GM21381 (cell line): ENCODE measurements around the gene HPCAL1.

ENCODE experiments used
- ATAC-seq: cut with Tn5 transposase; IDR thresholded peaks from one replicate; pipeline ENCODE4 v1.9.1; 2021; ENCODE audit warnings: mild to moderate bottlenecking, moderate library complexity; ENCODE audit not compliant: unreplicated experiment

The HPCAL1 gene

DNA sequence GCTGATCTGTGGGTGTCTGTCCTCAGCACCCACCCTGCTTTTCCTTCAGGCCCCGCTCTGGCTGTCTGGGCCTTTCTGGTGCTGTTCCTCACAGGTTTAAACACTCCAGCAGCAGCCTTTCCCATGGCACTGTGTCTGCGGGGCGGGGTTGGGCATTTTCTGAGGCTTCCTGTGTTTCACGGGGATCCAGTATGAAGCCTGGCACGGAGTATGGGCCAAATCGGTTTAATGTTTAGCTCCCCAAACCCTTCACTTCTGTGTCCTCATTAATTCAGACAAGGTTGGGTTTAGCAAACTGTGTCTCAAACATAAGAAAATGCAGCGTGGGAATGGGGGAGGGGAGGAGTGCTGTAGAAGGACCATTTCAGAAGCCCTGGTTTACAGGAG lies 44.9 kb downstream of the HPCAL1 start:
- ATAC-seq = no peak

DNA sequence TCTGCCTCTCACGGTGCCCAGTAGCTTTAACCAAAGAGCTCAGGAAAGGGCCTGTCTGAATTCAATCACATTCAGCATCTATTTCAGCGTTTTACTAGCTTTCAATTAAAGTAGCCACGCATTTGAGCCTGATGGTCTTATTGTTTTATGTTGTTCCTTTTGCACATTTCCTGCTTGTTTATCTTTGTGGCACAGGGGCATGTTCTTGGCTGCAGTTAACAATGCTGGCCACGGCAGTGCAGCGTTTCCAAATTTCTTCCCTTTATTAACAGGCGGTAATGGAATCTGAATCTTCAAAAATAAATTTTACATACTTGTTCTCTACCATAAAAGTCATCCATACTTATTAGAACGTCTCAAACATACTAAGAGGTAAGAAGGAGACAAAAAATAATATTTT lies 46.2 kb downstream of the HPCAL1 start:
- ATAC-seq = no peak

DNA sequence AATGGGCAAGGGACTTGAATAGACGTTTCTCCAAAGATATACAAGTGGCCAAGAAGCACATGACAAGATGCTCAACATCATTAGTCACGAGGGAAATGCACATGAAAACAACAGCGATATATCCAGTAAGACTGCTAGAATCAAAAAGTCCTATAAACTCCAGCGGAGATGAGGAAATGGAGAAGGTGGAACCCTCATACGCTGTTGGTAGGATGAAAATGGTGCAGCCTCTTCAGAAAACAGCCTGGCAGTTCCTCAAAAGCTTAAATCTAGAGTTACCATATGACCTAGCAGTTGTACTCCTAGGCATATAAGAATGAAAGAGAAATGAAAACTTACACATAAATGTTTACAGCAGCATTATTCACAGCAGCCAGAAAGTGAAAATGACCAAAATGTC lies 48.1 kb downstream of the HPCAL1 start:
- ATAC-seq = no peak

DNA sequence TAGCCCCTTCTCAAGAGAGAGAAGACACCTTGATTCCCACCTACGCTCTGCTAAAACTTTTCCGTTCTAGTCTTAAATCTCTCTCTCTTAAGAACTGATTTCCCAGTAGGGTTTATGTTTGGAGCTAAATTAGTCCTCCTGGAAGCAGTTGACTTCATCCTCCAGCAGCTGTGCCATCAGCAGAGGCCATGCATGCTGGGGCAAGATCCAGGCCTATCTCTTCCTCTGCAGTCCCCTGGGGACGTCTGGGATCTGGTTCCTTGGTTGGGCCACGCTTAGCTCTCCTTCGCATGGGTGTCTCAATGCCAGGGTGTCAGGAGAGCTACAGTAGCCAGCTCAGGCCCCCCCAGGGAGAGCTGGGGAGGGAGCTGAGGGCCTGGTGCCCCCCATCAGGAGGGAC lies 49.7 kb downstream of the HPCAL1 start:
- no peak for ATAC-seq

DNA sequence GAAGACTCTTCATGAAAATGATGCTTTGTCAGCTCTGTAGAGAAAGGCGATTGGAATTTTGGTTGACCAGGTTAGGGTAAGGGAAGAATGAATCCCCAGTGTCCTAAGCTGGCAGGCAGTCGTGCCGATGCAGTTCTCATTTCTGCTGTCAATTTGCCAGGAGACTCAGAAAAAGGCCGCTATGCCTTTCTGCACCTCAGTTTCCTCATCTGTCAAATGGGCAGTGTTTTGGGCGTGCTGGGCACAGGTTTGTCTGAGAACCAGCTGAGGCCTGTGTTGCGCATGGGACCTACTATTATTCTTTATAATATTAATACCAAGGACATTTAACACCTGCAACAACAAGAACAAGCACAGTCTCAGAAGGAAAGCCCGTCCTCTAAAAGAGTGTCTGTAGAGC lies 50.3 kb downstream of the HPCAL1 start:
- no peak for ATAC-seq

DNA sequence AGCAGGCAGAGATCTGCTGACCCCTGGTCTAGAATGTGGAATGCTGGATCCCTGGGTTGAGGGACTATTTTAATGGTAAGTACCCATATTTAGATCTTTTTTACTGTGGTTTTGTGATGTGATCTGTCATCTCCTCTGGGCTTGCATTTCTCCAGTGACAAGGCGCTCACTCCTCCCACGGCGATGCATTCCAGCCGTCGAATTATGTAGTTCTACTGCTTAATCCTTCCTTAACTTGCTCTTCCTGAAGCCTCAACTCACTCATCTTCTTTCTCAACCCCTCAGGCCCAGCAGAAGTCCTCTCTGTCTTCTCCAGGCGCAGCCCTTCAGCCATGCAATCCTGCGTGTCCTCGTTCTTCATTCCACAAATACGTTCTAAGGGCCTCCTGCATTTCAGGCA lies 51.2 kb downstream of the HPCAL1 start:
- ATAC-seq = no peak

DNA sequence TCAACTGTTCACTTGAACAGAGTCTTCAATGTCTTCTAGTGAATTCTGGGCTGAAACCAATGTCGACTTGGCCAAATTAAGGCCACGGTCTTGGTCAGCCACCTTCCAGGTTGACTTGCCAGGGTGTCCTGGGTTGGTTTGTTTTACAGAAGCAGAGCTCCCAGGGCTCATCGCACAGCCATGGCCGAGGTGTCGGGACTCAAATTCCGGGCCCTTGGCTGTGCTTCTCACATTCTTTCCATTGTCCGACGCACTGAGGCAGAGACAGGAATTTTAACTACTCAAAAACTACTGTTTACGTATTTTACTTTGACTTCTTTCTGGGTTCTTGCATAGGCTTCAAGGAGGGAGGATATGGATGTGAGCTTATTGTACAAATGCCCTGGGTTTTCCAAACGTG lies 51.7 kb downstream of the HPCAL1 start:
- no peak for ATAC-seq

DNA sequence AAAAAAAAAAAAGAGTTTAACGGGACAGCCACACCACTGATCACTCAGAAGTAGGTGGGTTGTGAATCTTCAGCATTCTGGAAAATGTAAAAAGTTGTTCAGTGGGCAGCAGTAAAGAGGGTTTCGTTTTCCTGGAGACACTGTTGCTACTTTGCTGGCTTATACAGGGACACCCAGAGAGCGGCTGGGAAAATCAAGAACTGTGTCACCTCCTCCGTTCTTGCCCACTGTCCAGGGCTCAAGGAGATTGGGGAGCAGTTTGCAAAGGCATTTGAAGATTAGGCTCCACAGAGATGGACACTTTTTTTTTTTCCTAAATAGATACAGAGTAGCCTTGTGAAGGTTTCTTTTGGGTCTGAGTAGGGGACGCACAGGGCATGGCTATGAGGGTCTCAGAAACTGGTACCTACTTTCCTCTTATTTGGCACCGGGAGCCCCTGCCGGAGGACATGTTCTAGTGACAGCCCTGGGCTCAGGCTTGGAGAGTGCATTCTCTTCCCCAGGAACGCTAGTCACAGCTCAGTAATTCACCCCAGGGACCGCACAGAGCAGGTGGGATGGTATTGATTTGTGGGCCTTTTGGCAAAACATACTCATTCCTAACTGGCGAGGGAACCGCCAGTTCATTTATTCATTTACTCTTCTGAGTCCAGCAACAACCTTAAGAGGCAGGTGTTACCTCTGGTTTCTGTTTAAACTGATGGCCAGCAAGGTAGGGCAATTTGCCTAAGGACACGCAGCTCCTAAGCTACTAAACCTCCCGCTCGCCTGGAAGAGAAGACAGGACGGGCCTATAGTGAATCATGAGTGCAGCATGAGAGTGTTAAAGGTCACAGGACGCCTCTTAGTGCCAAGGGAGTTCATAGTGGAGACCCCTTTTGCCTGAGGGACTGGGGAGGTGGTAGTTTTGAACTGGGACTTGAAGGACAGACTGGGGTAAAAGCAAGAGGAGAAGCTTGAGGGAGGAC lies 53.1 kb downstream of the HPCAL1 start:
- no peak for ATAC-seq

DNA sequence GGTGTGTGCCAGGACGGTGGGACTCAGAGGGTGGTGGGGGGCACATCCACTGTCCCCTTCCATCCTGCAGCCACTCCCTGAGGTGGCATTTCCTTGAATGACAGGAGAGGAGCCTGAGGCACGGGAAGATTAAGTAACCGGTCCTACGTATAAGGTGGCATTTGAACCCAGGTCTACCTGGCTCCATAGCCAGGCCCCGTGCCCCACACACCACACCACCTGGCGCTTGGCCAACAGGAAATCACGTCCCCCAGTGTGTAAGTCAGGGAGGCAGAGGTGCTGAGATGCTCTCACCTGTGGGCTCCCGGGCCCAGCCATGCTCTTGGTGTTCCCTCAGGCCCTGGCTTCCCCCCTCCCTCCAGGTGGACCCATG lies 53.7 kb downstream of the HPCAL1 start:
- no peak for ATAC-seq

DNA sequence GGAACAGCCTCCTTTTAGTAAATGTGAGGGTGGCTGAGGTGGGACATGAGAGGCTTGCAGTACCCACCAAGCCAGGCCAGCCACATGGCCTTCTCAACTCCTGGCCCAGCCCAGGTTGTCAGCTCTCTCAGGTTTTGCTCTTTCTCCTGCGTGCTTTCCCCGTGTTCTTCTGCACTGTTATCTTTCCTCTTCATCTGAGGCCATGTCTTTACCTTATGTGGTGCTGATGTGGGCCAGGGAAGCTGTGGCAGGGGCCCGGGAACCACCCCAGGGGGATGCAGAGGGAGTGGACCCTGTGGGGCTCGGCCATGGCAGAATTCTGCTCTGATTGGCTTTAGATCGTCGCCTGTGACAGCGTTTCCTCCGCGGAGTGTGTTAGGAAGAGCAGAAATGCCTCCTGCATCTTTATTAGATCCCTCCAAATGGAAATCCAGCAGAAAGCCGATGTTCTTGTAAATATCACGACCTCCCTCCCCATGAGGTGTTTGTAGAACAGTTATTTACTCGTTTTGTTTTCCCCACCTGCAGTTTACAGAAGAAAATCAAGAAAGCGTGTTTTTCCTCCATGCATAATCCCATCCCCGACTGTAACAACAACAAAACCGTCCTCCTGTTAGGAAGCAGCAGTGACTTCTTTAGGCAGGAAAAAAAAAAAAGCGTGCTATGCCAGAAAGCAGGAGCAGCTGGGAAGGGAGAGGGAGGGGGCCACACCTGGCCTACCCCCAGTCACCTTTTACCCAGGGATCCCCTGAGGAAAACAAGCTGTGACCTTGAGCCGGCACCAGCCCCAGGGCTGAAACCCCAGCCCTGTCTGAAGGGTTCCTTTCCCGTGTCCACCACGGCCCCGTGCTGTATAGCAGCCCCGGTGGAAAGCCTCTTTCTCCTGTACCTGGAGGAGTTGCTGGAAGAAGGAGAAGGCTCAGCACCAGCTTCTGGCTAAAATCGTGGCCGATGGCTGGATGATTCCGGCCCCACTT lies 54.8 kb downstream of the HPCAL1 start:
- no peak for ATAC-seq

DNA sequence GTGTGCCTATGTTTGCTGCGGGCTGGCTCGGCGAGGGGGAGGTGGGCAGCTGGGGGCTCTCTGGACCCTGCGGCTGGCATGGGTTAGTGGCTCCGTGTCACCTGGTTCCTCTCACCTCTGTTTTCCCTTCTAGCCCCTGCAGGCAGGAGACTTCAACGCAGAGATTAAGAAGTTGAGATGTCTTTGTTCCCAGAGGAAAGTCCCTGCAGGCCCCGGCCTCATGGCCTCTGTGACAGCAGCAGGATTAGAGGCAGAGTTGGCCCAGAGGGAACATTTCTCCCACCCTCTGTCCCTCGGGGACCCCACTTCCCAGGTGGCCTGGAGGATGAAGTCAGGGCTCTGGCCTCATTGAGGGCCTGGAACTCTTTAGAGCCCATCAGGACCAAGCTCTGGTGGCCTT lies 56.5 kb downstream of the HPCAL1 start:
- ATAC-seq = no peak

DNA sequence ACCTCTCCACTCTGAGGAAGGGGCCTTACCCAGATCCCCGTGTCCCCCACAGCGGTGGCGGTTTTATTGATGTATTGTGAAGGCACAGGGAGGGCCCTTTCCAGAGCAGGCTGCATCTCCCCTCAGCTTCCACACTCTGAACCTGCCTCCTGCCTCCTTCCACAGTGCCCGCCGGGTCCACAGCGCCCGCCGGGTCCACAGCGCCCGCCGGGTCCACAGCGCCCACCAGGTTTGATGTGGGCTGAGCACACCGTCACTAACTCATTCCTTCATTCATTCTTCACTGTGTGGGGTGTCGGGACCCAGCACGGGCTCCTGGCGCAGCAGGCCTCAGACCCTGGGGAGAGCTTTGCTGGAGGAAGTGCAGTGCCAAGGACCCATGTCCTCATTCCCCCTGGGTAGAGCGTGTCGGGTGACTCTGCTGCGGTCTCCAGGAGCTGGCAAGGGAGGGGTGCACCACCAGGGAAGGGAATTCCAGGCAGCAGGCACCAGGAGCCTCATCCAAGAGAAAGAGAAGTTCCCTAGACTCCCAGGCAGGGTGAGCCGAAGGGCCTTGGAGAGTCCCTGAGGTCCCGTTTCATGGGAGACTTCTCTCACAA lies 57.1 kb downstream of the HPCAL1 start:
- no peak for ATAC-seq

DNA sequence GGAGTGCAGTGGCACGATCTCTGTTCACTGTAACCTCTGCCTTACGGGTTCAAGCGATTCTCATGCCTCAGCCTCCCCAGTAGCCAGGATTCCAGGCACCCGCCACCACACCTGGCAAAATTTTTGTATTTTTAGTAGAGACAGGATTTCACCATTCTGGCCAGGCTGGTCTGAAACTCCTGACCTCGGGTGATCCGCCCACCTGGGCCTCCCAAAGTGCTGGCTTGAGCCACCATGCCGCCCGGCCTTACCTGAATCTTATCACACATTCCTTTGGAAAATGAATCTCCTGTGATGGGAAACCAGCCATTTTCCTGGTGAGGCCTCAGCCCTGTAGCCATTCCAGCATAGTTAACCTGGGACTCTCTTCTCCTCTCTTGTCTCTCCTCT lies 57.8 kb downstream of the HPCAL1 start:
- no peak for ATAC-seq

DNA sequence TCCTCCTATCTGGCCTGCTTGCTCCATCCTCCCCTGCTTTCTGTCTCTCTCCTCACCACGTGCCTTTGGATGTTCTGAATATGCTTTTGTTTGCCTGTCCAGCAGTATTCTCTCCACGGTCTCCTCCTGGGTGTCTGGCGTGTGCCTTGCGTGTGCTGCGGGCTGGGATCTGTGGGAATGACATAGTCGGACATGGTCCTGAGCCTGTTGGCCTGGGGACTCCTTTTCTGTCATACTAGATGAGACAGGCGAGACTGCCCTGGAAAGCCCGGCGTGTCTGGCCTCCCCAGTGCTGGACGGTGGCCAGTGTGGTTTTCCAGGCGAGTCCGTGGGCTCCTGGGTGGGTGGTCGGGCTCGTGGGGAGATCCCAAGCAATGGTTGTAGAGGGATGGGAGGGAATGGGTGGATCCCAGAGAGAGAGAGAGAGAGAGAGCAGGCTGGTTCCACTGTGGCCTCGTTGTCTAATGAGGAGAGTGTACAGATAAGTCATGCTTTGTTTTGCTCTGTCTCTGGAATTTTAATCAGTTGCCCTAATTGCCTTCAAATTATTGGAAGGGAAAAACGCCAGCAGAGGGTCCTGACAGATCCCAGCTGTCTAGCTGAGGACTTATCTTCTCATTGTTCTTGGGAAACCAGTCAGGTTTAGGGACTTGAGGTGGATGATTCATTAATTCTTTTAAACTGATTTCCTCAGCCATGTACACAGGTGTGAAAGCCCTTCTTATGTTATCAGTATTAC lies 58.3 kb downstream of the HPCAL1 start:
- ATAC-seq = no peak

DNA sequence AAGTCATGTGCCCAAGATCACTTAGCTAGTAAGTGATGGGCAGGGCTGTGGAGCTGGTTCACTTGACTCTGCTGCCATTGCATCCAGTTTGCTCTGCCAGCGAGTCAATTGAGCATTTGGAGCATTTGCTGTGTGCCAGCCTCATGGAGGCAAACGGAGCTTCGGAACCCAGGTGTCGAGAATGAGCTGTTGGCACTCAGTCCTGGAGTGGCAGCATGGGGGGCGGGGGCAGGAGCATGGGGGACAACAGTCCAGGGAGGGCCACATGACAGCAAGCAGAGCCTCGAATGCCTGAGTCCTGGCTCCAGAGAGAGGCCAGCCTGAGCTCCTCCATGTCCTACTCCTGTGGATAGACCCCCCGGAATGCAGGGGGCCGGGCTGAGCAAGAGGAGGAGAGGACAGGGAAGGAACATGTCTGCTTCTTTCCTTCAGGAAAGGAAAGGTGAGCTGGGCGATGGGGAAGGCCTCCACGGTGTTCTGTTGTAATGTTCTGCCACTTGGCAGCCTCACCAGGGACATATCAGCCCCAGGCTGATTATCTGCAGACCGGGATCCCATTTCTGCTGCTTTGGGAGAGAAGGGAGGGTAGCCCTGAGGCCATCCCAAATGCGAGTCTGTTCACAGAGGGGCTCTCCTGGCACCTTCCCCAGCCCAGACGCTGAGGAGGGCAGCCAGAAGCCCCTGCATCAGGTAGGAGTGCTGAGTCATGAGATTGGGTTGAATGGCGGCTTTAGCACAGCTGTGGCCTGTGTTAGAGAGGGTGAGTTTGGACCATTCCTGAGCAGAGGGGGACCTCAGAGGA lies 59.6 kb downstream of the HPCAL1 start:
- no peak for ATAC-seq

DNA sequence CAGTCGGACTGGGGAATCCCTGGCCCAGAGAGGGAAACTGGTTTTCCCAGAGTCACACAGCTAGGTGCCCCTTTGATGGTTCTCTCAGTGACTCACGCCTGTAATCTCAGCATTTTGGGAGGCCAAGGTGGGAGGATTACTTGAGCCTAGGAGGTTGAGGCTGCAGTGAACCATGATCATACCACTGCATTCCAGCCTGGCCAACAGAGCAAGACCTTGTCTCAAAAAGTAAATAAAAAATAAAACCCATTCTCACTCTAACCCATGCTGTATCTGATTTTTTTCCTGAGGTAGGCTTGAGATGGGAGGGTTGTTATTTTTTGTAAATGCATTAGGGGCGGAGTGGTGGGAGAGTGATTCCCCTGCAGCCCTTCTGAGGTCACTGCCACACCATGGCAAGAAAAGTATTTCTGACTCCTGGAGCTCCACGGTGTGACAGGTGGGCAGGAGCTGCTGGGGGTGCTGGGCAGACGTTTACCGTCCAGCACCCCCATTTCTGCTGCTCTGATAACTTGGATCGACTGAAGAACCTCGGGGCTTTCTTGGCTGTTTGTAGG lies 60.3 kb downstream of the HPCAL1 start:
- ATAC-seq = no peak

DNA sequence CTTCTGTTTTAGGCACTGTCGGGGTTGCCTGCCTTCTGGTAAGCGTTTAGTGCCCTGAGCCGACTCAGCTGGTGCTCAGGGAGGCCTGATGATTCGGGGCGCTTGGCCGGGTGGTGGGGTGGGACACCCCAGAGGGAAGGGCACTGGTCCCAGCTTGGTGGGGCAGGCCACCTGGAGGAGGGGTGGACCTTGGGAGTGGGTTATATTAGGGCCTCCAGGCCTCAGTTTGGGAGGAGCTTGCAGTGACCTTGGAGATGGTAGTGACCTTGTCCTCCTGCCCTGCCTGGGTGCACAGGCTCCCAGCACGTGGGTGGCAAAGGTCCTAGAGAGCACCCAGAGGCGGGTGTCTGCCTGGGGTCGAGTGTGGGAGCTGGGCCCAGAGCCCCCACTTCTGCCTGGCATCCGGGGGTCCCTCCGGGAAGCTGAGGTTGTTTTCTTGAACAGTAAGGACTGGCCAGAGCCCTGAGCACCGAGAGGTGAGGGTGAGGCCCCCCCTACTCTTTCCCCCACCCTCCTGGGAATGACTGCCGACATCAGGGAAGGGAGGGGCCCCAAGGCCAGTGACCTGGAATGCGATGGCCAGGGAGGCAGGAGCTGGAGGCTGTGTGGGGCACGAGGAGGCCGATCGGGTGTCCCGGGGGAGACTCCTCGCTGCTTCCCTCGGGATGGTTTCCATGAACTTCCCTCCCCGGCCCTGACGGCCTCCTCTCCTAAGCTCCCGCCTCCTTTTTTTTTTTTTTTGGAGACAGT lies 61.3 kb downstream of the HPCAL1 start:
- no peak for ATAC-seq

DNA sequence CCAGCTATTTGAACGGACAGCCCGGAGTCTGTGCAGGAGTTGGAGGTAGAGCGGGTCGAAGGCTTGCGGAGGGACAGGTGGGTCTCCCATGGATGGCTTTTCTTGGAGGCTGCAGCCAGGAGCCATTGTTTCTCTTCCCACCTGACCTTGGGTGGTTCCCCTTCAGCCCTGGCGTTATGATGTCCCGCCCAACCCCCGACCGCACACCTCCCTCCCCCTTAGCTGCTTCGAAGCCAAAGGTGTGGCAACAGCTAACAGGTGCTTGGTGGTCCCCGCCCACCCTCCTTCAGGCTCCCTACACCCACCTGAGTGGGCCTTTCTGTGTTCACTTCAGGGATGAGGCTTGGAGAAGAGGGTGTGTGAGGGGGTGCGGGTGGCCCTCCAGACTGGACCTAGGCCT lies 62.7 kb downstream of the HPCAL1 start:
- ATAC-seq = no peak
